ENCODE data around the gene SVIL. TPM values are rescaled to one million over a fixed set of nuclear protein-coding genes. Genes with fewer than 3 reads are reported as not detected.
"Not testable (repeated sequence)": the region's sequence is repeated elsewhere in the genome, so short reads cannot be mapped to it uniquely, and the experiment has no call there.

Gene SVIL
- polyA plus RNA-seq, 1 donor from 2014 or later: 7.3 TPM

GRCh38 chr10:29440981-29441380 is 193.8 kb downstream of the SVIL start:
- no peaks in the 10 kb centered on the region for H3K9me3 ChIP-seq (ENCODE audit: low read length)
- no peak overlapping the region for H3K9ac ChIP-seq (ENCODE audit: low read length)
- TF ChIP-seq MXI1 (conservative IDR thresholded peaks at IDR 0.05; ENCODE audit: poor library complexity, severe bottlenecking) (no peak), SMC3 (conservative IDR thresholded peaks at IDR 0.05; ENCODE audit: poor library complexity) (no peak)
- no peak overlapping the region for H3K27ac ChIP-seq (ENCODE audit: low read length)
- no peaks in the 10 kb centered on the region for H3K79me2 ChIP-seq (replicated peaks; ENCODE audit: insufficient read depth, low read length)
- no peaks in the 10 kb centered on the region for H3K36me3 ChIP-seq (ENCODE audit: insufficient read depth, low read length)
- H4K20me1 ChIP-seq (ENCODE audit: insufficient read depth): no peaks in the 10 kb centered on the region
- no peaks in the 10 kb centered on the region for H3K27me3 ChIP-seq (ENCODE audit: insufficient read depth, low read depth, low read length)
- no peaks in the 10 kb centered on the region for H3K9me2 ChIP-seq (ENCODE audit: insufficient read depth, low read length)
- no peaks in the 10 kb centered on the region for H3F3A ChIP-seq (ENCODE audit: insufficient read depth, low read length, poor library complexity, severe bottlenecking)
- no peak overlapping the region for H3K4me3 ChIP-seq (ENCODE audit: low read length)
- H3K4me2 ChIP-seq (ENCODE audit: low read length): no peak overlapping the region
- no peak overlapping the region for H2AFZ ChIP-seq (ENCODE audit: low read depth, low read length)

GRCh38 chr10:29439005-29439404 is 195.8 kb downstream of the SVIL start:
- not testable (repeated sequence) for H3F3A ChIP-seq (ENCODE audit: insufficient read depth, low read length, poor library complexity, severe bottlenecking); H3K4me3 ChIP-seq (ENCODE audit: low read length); H3K27ac ChIP-seq (ENCODE audit: low read length); H2AFZ ChIP-seq (ENCODE audit: low read depth, low read length); H3K36me3 ChIP-seq (ENCODE audit: insufficient read depth, low read length); H3K79me2 ChIP-seq (replicated peaks; ENCODE audit: insufficient read depth, low read length); H4K20me1 ChIP-seq (ENCODE audit: insufficient read depth); H3K4me2 ChIP-seq (ENCODE audit: low read length); H3K27me3 ChIP-seq (ENCODE audit: insufficient read depth, low read depth, low read length); H3K9ac ChIP-seq (ENCODE audit: low read length); H3K9me3 ChIP-seq (ENCODE audit: low read length); H3K9me2 ChIP-seq (ENCODE audit: insufficient read depth, low read length)

- H3K36me3 ChIP-seq (ENCODE audit: insufficient read depth, low read length): no peaks in the 10 kb centered on the region
- no peaks in the 10 kb centered on the region for H3K79me2 ChIP-seq (replicated peaks; ENCODE audit: insufficient read depth, low read length)
- H3K27ac ChIP-seq (ENCODE audit: low read length): no peak overlapping the region
- no peaks in the 10 kb centered on the region for H3F3A ChIP-seq (ENCODE audit: insufficient read depth, low read length, poor library complexity, severe bottlenecking)
- H4K20me1 ChIP-seq (ENCODE audit: insufficient read depth): no peaks in the 10 kb centered on the region
- no peaks in the 10 kb centered on the region for H3K9me2 ChIP-seq (ENCODE audit: insufficient read depth, low read length)
- no peaks in the 10 kb centered on the region for H3K9me3 ChIP-seq (ENCODE audit: low read length)
- no peak overlapping the region for H3K4me3 ChIP-seq (ENCODE audit: low read length)
- TF ChIP-seq EP300 (conservative IDR thresholded peaks at IDR 0.05; ENCODE audit: poor library complexity, severe bottlenecking) (no peak), EZH2 (IDR thresholded peaks at IDR 0.05; ENCODE audit: borderline replicate concordance, insufficient read depth, low read length, poor library complexity, severe bottlenecking) (no peak), SMC3 (conservative IDR thresholded peaks at IDR 0.05; ENCODE audit: poor library complexity) (no peak), MXI1 (conservative IDR thresholded peaks at IDR 0.05; ENCODE audit: poor library complexity, severe bottlenecking) (no peak), RAD21 (conservative IDR thresholded peaks at IDR 0.05) (no peak), CTCF (IDR thresholded peaks at IDR 0.05; ENCODE audit: poor library complexity, severe bottlenecking) (no peak)
- H2AFZ ChIP-seq (ENCODE audit: low read depth, low read length): no peak overlapping the region
- no peak overlapping the region for H3K4me2 ChIP-seq (ENCODE audit: low read length)
- no peak overlapping the region for H3K9ac ChIP-seq (ENCODE audit: low read length)
- H3K27me3 ChIP-seq (ENCODE audit: insufficient read depth, low read depth, low read length): no peaks in the 10 kb centered on the region
Measured at GRCh38 chr10:29438271-29438670, 196.5 kb downstream of the SVIL start.

GRCh38 chr10:29437871-29438270 is 196.9 kb downstream of the SVIL start:
- Histone ChIP-seq H3K4me3 (ENCODE audit: low read length) (no peak overlapping the region), H4K20me1 (ENCODE audit: insufficient read depth) (no peaks in the 10 kb centered on the region), H3K9me3 (ENCODE audit: low read length) (no peaks in the 10 kb centered on the region), H3K27ac (ENCODE audit: low read length) (no peak overlapping the region), H2AFZ (ENCODE audit: low read depth, low read length) (no peak overlapping the region), H3K9me2 (ENCODE audit: insufficient read depth, low read length) (no peaks in the 10 kb centered on the region), H3K9ac (ENCODE audit: low read length) (no peak overlapping the region), H3K79me2 (replicated peaks; ENCODE audit: insufficient read depth, low read length) (no peaks in the 10 kb centered on the region), H3K36me3 (ENCODE audit: insufficient read depth, low read length) (no peaks in the 10 kb centered on the region), H3K4me2 (ENCODE audit: low read length) (no peak overlapping the region), H3F3A (ENCODE audit: insufficient read depth, low read length, poor library complexity, severe bottlenecking) (no peaks in the 10 kb centered on the region), H3K27me3 (ENCODE audit: insufficient read depth, low read depth, low read length) (no peaks in the 10 kb centered on the region)
- TF ChIP-seq POLR2AphosphoS5 (IDR thresholded peaks at IDR 0.05) (no peak), MXI1 (conservative IDR thresholded peaks at IDR 0.05; ENCODE audit: poor library complexity, severe bottlenecking) (no peak), REST (IDR thresholded peaks at IDR 0.05; ENCODE audit: borderline replicate concordance) (no peak), RAD21 (conservative IDR thresholded peaks at IDR 0.05) (no peak), CTCF (IDR thresholded peaks at IDR 0.05; ENCODE audit: poor library complexity, severe bottlenecking) (no peak), TAF1 (IDR thresholded peaks at IDR 0.05; ENCODE audit: low read depth) (no peak), EP300 (conservative IDR thresholded peaks at IDR 0.05; ENCODE audit: poor library complexity, severe bottlenecking) (no peak), EZH2 (IDR thresholded peaks at IDR 0.05; ENCODE audit: borderline replicate concordance, insufficient read depth, low read length, poor library complexity, severe bottlenecking) (no peak), SMC3 (conservative IDR thresholded peaks at IDR 0.05; ENCODE audit: poor library complexity) (no peak)
